Right cardiac atrium (tissue), 5 donors: ENCODE data around the gene CD248. TPM values are rescaled to one million over a fixed set of nuclear protein-coding genes. Genes with fewer than 3 reads are reported as not detected.
A peak's percentile ranks its signal among the peaks of the same experiment; 100 is the strongest.

ENCODE experiments used
- ATAC-seq, 2 donors: fragments of 200-7000 bp; cut with Tn5 transposase; one replicate each; pipeline versions ENCODE4 v1.8.0 to v1.9.1; 2020; ENCODE audit warnings: moderate library complexity in 2 of 2, mild to moderate bottlenecking in 1 of 2
- DNase-seq, 3 donors: peaks; one replicate each; pipeline ENCODE4 v3.0.0-alpha.2; 2020
- H3K27ac ChIP-seq: one replicate; pipeline ENCODE4 v1.5.1; 2013; ENCODE audit warnings: mild to moderate bottlenecking, low read length, control low read depth, moderate library complexity
- H3K27me3 ChIP-seq: one replicate; pipeline ENCODE4 v1.6.1; 2013; ENCODE audit not compliant: control insufficient read depth, insufficient read depth
- H3K4me1 ChIP-seq: one replicate; pipeline ENCODE4 v1.6.1; 2013; ENCODE audit warnings: low read length; ENCODE audit not compliant: control insufficient read depth, insufficient read depth
- H3K4me3 ChIP-seq: one replicate; pipeline ENCODE4 v1.5.1; 2013; ENCODE audit warnings: low read length, control low read depth
- H3K9me3 ChIP-seq: one replicate; pipeline ENCODE4 v1.6.1; 2013; ENCODE audit warnings: low read length; ENCODE audit not compliant: control insufficient read depth
- WGBS: extraction: QIAGEN DNeasy Blood & Tissue Kit; methylation state at CpG from one replicate; pipeline ENCODE4 v1.1.7; 2013; 5-methylcytosine and 5-hydroxymethylcytosine counted together
- intact Hi-C, 4 donors: fragments of 100-400 bp; cut with DNase I; formaldehyde crosslinking; loops; one replicate each; pipeline versions ENCODE4 v1.11.0 to v1.14.0; 2022 to 2023
- polyA plus RNA-seq: library from polyadenylated mRNA; stranded (reverse); fragments of 200-250 nt; gene quantifications from one replicate; pipeline ENCODE4 v1.2.3, GENCODE V29; 2013
- total RNA-seq, 4 donors: library from RNA; stranded (reverse); fragmentation: NEBNext Ultra II Directional; extraction: Animal tissue kit (Norgen Biotek cat#: 25700); gene quantifications; one replicate each; pipeline ENCODE4 v1.2.1, GENCODE V29; 2021
- donor health status: healthy with polysubstance abuse.
- donor health status: DM: no; HTN: yes; CAD: no.
- donor health status: DM: no; HTN: no; CAD: no.
- donor health status: DM: no; HTN: yes; CAD: no; lungs with severe emphysema.
- donor health status: DM: yes; HTN: yes; CAD: no.

The CD248 gene
- total and polyA plus RNA-seq, 5 donors = 10.5 to 22.9 (median 21.1) TPM

DNA sequence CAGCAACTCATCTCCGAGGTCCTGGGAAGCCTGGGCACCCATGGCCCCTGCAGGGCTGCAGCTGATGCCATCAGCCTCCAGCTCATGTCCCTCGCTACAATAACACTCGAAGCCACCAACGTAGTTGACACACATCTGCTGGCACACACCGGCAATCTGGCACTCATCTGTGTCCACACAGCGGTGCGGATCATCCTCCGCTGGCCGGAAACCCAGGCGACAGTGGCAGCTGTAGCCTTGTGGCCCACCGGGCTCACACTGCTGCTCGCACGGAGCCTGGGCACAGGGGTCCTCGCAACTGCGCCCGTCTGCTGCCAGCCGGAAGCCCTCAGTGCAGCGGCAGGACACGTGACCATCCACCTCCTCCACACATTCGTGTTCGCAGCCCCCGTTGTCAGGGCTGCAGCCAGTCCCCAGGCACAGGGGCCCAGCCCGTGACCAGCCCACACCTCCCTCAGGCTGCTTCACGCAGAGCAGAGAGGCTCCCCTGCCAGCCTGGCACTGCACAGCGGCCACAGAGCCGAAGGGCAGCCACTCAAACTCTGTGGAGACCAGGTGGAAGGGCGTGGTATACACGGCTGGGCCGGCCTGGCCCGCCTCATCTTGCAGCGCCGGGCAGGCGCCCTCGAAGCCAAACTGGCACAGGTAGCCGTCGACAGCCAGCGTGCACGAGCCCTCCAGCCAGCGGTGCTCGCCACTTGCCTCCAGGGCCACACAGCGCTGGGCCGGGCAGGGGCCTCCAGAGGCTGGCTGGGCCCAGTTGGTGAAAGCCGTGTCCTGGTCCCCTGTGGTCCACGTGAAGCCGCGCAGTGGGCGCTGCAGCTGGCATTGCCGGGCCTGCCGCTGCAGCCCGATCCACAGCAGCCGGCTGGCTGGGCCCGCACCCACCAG is 678 bp downstream of the CD248 start:
- Histone ChIP-seq H3K27ac (peak overlapping the region; percentile 37), H3K4me3 (peak overlapping the region; percentile 47), H3K27me3 (no peaks in the 10 kb centered on the region), H3K4me1 (peaks cover 5% of the 10 kb centered on the region), H3K9me3 (no peaks in the 10 kb centered on the region)
- intact Hi-C loops = loop anchor here in 2 of 4 donors (2.0 to 10.0 kb wide), 2 partner anchors 55 to 69 kb away; partner anchors contain the start of gene SLC29A2 (in 1 of the 2)
- 60% methylated on average over 52 of the region's 52 CpGs for WGBS
- no peak for ATAC-seq
- peak in 2 of 3 donors; percentile 65 to 70 for DNase-seq

DNA sequence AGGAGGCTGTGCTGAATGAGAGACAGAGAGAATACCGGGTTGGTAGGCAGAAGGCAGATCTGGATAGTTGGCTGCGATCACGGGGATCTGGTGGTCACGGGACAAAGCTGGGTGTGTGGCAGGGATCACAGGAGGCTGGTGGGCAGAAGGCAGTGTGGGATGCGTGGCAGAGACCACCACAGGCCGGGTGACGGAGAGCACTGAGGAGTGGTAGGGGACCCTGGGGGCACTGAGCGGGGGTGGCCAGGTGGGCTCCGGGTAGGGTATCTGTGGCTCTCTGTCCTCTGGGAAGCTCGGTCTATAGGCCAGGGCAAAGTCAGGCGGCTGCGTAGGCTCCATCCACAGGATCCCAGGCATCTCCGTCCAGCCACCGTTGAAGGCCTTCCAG is 1.4 kb downstream of the CD248 start:
- Histone ChIP-seq H3K4me1 (peaks cover 5% of the 10 kb centered on the region), H3K27ac (no peak overlapping the region), H3K27me3 (no peaks in the 10 kb centered on the region), H3K4me3 (peak overlapping the region; percentile 47), H3K9me3 (no peaks in the 10 kb centered on the region)
- intact Hi-C loops = loop anchor here in 1 of 4 donors (10.0 kb wide), 1 partner anchor 69 kb away; no protein-coding TSS in a partner anchor
- ATAC-seq (no peak), DNase-seq (peak in 2 of 3 donors; percentile 50 to 51)
- 82% methylated on average over 14 of the region's 14 CpGs for WGBS

DNA sequence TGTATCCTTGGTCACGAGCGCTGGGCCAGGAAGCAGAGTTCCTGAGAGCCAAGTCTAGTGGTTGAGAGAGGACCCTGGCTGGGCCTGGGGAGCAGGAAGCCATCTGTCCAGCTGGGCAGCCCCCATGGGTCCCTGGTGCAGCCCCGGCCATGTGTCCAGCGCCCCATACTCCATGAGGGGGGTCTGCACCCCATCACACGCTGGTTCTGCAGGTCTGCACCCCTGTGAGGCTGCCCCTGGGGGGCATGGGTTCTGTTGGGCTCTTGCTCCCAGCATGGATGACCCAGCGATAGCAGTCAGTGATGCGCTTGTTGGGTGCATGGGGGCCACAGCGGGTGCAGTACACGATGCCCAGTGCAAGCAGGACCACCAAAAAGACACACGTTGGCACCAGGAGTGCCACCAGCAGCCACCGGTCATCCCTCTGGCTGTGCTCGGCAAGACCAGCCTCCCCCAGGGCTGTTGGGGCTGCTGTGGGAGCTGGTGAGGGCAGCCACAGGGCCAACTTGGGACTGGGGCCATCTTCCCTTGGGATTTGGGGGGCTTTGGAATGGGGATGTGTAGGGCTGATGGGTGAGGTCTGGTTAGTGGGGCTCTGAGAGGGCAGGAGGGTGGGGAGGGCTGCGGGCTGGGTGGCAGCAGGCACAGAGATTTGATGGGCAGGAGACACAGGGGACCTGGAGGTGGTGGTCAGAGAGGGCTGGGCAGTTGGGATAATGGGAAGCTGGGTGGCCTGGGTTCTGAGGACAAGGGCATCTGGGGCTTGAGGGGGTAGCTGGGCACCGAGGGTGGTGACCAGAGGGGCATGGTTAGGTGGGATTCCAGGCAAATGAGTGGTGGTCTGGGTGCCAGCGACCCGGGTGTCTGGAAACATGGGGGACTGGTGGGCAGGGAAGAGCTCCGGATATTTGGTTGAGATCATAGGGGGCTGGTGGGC is 2.0 kb downstream of the CD248 start:
- Histone ChIP-seq H3K27ac (no peak overlapping the region), H3K9me3 (no peaks in the 10 kb centered on the region), H3K4me1 (peaks cover 5% of the 10 kb centered on the region), H3K4me3 (peak overlapping the region; percentile 1), H3K27me3 (no peaks in the 10 kb centered on the region)
- intact Hi-C loops = loop anchor here in 3 of 4 donors (5.0 to 10.0 kb wide), 2 partner anchors 70 to 72 kb away; no protein-coding TSS in a partner anchor
- WGBS = 79% methylated on average over 17 of the region's 17 CpGs
- DNase-seq (peak in 2 of 3 donors; percentile 61 to 64), ATAC-seq (no peak)

DNA sequence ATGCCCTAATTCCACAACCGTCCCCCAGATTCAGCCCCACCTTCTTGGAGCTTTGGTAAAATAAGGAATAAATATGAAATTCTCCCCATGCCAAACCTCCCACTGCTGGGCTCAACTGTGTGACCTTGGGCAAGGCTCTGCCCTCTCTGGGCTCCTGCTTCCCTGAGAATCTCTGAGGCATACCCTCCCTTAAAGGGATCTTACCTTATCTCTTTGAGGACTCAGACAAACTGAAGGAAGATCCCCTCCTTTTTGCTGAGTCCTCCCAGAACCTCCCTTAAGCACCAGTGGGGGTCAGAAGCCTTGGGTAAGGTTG is 2.7 kb downstream of the CD248 start:
- Histone ChIP-seq H3K9me3 (no peaks in the 10 kb centered on the region), H3K27me3 (no peaks in the 10 kb centered on the region), H3K27ac (peak overlapping the region; percentile 13), H3K4me3 (peak overlapping the region; percentile 1), H3K4me1 (peaks cover 5% of the 10 kb centered on the region)
- intact Hi-C loops = loop anchor here in 3 of 4 donors (5.0 to 10.0 kb wide), 2 partner anchors 71 to 73 kb away; no protein-coding TSS in a partner anchor
- WGBS = 74% methylated on average over 1 of the region's 1 CpG
- ATAC-seq = no peak
- no peak for DNase-seq

DNA sequence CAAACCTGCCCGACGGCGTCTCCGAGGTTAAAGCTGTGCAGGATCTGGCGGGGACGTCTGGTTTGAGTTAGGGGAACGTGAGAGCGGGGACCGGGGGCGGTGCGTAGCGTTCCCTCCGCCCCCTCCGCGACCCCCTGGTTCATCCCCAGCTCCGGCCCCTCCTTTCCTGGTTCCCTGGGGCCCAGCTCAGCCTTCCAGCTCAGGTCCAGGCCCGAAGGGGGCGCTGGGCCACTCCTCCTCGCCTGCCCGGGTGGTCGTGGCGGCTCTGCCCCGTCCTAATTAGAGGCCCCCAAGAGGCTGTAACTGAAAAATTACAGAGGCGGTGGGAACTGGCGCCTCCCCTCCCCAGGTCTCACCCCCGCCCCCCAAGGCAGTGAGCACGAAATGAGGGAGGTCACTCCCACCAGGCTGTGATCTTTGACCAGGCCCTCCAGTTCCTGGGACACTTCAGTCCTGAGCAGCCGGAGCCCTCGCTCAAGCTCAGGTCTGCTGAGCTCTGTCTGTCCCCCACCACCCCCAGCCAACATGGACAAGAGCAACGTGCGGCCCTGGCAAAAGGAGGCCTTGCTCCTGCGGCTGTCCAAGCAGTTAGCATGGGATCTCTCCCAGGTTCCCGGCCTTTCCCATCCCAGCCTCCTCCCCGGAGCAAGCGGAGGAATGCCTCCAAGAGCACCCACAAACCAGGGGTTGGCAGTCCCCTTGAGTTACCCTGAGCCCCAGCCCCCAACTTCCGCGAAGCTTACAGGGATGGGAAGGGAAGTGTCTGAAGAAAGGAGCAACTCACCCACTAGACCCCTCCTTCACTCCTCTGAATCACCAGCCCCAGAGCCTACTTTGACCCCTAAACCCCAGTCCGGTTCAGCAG is 3.3 kb downstream of the CD248 start:
- Histone ChIP-seq H3K9me3 (no peaks in the 10 kb centered on the region), H3K27me3 (no peaks in the 10 kb centered on the region), H3K4me1 (peaks cover 5% of the 10 kb centered on the region), H3K27ac (peak overlapping the region; percentile 95), H3K4me3 (peak overlapping the region; percentile 48)
- WGBS = 32% methylated on average over 38 of the region's 38 CpGs
- DNase-seq = peak in 2 of 3 donors; percentile 58 to 82
- no peak for ATAC-seq
- intact Hi-C loops = loop anchor here in 3 of 4 donors (2.0 to 10.0 kb wide), 3 partner anchors 15 to 74 kb away; no protein-coding TSS in a partner anchor

DNA sequence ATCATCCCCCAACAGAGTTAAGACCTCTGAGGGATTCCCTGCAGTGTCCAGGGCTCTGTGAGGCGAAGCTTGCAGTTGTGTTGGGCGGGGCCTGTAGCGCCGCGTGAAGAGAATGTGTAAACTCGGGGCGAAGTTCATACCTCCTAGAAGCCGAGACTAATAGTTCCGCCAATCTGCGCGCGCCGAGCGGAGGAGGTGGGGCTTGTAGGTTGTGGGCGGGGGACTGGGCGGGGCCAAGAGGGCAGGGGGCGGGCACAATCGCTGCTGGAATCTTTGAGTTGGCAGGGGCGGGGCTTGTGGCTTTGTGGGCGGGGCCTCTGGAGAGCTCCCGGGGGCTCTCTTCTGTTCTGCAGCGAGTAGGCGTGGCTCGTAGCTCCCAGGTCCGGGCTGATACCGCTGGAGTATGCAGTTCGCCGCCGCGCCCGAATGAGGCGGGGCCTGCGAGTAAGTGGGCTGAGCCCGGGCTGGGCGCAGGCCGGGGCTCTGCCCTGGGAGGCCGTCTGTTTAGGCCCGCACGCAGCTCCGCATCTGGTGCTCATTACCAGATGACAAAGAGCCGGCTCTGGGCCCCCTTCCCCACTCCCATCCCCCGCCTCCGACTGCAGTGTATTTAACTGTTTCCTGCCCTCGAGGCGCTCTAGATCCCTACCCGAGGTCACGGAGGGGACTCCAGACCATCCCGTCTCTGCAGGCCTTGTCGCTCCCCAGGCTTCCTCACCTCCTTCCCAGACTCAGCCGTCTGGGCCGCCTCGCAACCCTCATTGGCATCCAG is 4.1 kb downstream of the CD248 start:
- Histone ChIP-seq H3K4me3 (peak overlapping the region; percentile 59), H3K9me3 (no peaks in the 10 kb centered on the region), H3K27ac (peak overlapping the region; percentile 95), H3K4me1 (peaks cover 2% of the 10 kb centered on the region), H3K27me3 (no peaks in the 10 kb centered on the region)
- ATAC-seq (peak; percentile 92 to 93), DNase-seq (peak; percentile 99 to 100 (median 100))
- WGBS = 1% methylated on average over 52 of the region's 52 CpGs
- intact Hi-C loops = loop anchor here in 3 of 4 donors (2.0 to 10.0 kb wide), 3 partner anchors 16 to 75 kb away; no protein-coding TSS in a partner anchor

DNA sequence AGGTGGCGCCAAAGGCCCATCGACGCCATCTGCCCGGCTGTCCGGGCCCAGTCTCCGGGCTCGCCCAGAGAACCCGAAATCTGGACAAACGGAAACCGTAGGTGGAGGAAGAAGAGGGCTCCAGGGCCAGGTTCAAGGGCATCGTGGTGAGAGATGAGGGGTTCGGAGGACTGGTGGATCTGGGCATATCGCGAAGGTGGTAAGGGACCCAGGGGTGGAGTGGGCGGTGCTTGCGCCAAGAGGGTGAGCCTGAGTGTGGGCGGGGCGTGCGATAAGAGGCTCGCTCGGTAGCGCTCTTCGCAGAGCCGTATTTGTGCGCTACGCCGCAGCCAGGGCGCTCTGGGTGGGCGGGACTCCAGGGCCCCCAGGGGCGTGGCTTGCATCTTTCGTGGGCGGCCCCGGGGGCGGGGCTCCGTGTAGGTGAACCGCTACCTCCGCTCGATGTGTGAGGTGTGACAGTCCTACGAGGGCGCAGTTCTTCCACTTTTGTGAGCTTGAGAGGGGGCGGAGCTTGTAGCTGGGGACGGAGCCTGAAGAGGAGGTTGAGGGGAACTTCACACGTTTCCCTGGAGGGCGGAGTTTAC is 4.8 kb downstream of the CD248 start:
- H3K4me1 ChIP-seq = no peaks in the 10 kb centered on the region
- peak overlapping the region; percentile 59 for H3K4me3 ChIP-seq
- H3K9me3 ChIP-seq = no peaks in the 10 kb centered on the region
- intact Hi-C loops = loop anchor here in 3 of 4 donors (2.0 to 10.0 kb wide), 3 partner anchors 17 to 75 kb away; no protein-coding TSS in a partner anchor
- ATAC-seq = peak; percentile 83 to 88
- WGBS = under 1% methylated on average over 44 of the region's 44 CpGs
- peak overlapping the region; percentile 94 for H3K27ac ChIP-seq
- peak; percentile 93 to 97 (median 96) for DNase-seq
- no peaks in the 10 kb centered on the region for H3K27me3 ChIP-seq

DNA sequence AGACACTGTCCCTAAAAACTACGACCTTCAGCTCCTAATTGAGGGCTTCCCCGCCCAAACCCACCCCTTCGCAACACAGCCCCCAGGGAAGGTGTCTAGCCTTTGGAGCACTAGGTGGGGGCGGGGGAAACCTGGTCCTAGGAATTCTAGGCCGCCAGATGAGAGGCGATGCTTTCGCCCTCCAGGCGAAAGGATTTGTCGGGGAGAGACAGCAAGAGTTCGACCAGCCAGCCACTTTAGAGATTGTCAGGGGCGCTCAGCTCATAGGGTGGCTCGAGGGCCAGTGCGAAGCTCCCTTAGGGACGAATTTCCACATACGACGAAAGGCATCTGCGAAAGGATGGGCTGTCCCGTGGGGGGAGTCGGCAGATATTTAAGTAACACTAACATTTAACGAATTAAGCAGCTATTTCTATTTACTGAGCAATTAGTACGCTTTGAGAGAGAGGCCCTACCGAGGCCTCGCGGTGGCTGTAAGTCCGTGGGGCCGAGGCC is 5.3 kb downstream of the CD248 start:
- Histone ChIP-seq H3K4me1 (no peaks in the 10 kb centered on the region), H3K4me3 (peak overlapping the region; percentile 59), H3K27ac (peak overlapping the region; percentile 94), H3K9me3 (no peaks in the 10 kb centered on the region), H3K27me3 (no peaks in the 10 kb centered on the region)
- intact Hi-C loops = loop anchor here in 3 of 4 donors (2.0 to 10.0 kb wide), 3 partner anchors 17 to 76 kb away; no protein-coding TSS in a partner anchor
- DNase-seq = no peak
- no peak for ATAC-seq
- WGBS = 26% methylated on average over 26 of the region's 26 CpGs
